PFSK-1 (cell line): ENCODE measurements around the gene OSBPL10.

ENCODE experiments used
- POLR2AphosphoS5 ChIP-seq: IDR thresholded peaks from 2 replicates; pipeline ENCODE4 v1.6.1; 2012; ENCODE audit warnings: low read depth, mild to moderate bottlenecking, control low read depth, low read length, moderate library complexity
- TF ChIP-seq, protein P1 (sequence below), 2 experiments: IDR thresholded peaks; 2 replicates each; pipeline versions ENCODE4 v1.6.1 to v1.8.0; 2011 to 2012; ENCODE audit warnings: low read depth in 2 of 2, low read length in 2 of 2, control low read depth in 1 of 2, inconsistent platforms in 1 of 2, mild to moderate bottlenecking in 1 of 2, moderate library complexity in 1 of 2; ENCODE audit not compliant: insufficient read depth in 1 of 2

DNA sequence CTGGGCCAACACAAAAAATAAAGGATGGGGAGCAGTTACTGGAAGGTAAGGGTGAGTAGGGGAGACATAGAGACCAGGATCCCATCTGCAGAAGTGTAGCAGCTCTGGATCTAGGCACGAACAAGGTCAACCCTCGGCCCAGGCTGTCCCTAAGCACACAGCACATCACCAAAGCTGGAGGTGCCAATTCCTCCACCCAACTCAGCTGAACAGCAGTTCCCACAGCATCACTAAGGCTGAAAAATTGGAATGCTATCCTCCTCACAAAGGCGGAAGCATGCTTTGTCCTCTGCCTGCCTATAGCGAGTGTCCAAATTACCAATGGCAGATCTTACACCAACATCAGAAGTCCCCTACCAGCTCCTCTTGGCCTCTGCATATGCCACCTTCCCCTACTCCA lies 33.9 kb downstream of the OSBPL10 start:
- TF ChIP-seq POLR2AphosphoS5: no peak
- TF ChIP-seq, protein P1, sequence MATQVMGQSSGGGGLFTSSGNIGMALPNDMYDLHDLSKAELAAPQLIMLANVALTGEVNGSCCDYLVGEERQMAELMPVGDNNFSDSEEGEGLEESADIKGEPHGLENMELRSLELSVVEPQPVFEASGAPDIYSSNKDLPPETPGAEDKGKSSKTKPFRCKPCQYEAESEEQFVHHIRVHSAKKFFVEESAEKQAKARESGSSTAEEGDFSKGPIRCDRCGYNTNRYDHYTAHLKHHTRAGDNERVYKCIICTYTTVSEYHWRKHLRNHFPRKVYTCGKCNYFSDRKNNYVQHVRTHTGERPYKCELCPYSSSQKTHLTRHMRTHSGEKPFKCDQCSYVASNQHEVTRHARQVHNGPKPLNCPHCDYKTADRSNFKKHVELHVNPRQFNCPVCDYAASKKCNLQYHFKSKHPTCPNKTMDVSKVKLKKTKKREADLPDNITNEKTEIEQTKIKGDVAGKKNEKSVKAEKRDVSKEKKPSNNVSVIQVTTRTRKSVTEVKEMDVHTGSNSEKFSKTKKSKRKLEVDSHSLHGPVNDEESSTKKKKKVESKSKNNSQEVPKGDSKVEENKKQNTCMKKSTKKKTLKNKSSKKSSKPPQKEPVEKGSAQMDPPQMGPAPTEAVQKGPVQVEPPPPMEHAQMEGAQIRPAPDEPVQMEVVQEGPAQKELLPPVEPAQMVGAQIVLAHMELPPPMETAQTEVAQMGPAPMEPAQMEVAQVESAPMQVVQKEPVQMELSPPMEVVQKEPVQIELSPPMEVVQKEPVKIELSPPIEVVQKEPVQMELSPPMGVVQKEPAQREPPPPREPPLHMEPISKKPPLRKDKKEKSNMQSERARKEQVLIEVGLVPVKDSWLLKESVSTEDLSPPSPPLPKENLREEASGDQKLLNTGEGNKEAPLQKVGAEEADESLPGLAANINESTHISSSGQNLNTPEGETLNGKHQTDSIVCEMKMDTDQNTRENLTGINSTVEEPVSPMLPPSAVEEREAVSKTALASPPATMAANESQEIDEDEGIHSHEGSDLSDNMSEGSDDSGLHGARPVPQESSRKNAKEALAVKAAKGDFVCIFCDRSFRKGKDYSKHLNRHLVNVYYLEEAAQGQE (IDR thresholded peaks at IDR 0.05; ENCODE audit: insufficient read depth in 1 of 2, low read depth in 2 of 2, low read length in 2 of 2): no peak
